ENCODE measurements around the gene CCL17.

Gene CCL17

DNA sequence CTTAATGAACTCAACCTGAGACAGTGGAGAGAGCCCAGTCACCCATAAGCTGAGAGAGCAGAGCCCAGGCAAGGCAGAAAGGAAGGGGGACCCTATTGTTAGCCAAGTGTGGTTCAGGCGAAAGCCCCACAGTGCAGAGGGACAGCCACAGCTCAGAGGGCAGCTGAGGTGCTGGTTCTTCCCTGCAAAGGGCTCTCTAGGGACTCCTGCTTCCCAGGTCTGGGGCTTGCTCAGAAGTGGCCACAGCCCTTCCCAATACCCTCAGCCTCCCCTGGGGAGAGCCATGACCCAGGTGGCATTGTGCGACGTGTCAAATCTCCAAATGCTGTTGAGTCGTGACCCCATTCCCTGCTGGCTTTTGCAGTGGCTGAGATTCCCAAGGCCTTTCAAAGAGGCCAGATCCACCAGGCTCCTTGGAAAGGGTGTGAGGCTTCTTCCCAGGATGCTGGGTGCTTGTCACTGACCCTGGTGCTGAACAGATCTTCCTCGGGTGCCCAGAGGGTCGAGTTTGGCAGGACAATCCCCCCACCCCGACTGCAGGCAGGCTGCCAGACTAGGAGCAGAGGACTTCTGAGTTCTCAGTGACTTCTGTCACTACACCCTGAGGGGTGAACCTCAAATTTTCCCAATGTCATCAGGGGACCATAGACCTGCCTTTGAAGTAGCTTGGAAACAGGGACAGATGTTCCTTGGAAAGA is 2.5 kb upstream of the CCL17 start:
- no peak for DNase-seq

DNA sequence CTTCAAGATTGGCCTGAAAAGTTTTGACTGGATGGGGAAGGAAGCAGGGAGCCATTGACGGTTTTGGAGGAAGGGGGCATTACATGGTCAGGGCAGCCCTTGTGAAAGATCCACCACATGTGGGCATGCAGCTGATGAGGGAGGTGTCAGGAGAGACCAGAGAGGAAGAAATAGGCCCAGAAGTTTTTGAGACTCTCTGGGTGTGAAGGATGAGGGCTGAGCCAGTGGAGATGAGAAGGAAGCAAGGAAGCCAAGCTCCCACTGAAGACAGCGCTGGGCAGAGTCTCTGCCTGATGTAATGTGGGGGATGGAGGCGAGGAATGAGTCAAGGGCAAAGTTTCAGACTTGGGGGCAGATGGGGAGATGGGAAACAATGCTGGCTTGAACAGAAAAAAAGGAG is 530 bp downstream of the CCL17 start:
- no peak for DNase-seq

DNA sequence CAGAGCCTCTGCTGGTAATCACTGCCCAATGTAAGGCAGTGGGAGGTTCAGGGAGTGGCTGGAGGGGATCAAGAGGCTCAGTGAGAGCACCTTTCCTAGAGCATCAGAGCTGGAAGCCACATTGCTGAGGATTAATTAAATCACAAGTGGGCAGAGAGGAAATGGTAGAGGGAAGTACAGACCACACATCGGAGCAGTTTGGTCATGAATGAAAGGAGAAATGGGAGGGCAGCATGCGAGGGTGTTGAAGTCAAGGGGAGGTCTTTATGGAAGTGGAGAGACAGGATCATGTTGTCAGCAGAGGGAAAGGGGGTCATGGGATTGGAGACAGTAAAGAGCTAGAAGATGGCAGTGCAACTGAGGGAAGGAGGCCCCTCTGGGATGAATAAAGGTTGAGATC is 2.3 kb downstream of the CCL17 start:
- no peak for DNase-seq

DNA sequence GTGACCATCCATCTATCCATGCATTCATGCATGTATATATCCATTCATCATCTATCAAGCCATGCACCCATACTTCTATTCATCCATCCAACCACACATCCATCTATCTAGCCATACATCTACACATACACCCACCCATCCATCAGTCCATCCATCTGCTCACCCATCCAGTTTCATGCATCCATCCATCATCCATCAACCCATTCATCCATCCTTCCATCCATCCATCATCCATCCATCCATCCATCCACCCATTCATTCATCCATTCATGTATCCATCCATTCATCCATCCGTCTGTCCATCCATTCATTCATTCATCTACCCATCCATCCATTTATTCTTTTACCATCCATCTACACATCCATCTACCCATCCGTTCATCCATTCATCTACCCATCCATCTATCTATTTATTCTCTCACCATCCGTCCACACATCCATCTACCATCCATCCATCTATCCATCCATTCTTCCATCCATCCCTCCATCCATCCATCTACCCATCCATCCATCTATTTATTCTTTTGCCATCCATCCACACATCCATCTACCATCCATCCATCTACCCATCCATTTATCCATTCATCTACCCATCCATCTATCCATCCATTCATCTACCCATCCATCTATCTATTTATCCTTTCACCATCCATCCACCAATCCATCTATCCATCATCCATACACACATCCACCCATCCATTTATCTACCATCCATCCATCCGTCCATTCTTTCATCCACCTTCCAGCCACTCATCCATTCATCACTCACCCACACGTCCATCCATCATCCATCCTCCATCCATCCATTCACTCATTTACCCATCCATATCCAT is 3.2 kb downstream of the CCL17 start:
- no peak for DNase-seq

DNA sequence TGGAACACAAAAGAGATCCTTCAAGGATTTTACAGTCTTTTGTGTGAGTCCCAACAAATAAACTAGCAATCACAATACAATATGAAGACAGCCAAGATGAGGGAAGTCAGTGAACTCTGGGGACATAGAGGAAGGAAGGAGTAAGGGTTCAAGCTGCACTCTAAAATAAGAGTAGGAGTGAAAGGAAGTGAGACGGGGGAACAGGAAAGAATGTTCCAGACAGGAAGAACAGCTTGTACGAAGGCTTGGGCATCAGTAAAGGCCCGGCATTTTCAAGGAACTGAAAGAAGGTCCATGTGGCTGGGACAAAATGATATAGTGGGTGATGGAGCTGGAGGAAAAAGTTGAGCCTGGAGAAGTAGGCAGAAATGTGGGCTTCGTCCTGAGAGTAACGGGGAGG is 4.5 kb downstream of the CCL17 start:
- DNase-seq, result no peak

DNA sequence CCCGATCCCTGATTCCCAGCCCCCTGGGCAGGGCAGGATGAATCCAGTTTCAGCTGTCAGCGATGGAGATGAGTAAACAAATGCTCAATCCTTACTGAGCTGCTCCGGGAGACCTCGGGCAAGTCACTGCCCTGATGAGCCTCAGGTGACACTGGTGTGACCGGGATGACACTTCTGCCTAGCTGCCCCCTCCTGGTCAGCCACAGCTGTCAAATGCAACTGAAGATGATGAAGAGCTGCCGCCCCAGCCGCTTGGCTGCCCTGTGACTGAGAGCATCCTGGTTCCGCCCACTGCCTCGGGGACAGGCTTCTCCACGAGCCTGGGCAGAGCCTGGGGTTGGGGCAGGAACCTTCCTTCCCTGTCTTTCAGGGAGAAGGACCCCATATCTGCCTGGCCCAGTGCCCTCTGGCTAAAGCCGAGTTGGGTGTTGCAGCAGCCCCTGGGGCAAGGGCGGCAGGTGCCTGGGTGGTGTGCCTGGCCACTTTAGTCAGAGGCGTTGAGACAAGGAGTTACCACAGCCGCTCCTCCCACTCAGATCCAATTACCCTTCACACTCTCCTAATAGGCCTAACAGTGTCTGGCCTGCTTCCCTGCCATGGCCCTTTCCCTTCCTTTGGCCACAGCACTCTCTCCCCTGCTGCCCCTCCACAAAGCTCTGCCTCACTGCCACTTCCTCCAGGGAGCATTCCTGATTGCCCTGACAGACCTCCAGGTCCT is 5.5 kb downstream of the CCL17 start:
- no peak for DNase-seq

DNA sequence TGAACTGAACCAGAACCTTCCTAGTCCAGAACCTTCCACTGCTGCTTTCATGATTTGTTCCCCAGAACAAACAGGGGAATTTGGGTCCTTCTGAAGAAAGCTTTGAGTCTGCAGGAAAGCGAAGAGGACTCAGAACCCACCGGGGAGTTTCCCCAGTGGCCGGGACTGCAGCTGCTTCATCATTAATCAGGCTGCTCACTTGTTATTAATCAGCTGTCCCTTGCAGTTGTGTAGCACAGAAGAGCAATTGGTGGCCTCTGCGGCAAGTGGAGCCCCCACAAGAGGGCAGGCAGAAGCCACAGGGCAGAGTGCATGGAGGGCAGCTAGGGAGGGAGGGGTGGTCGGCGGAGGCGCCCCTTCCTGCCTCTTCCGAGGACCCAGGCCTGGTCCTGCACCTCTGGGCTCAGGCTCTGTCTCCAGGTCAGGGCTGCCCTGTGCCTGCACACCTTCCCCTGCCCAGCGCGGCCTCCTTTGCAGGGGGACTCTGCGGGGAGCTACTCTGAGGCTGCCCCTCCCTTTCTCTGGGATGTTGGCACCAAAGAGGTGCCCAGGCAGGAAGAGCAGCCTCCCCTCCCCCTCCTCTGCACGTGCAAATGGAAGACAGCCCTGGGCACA is 6.9 kb downstream of the CCL17 start:
- no peak for DNase-seq

DNA sequence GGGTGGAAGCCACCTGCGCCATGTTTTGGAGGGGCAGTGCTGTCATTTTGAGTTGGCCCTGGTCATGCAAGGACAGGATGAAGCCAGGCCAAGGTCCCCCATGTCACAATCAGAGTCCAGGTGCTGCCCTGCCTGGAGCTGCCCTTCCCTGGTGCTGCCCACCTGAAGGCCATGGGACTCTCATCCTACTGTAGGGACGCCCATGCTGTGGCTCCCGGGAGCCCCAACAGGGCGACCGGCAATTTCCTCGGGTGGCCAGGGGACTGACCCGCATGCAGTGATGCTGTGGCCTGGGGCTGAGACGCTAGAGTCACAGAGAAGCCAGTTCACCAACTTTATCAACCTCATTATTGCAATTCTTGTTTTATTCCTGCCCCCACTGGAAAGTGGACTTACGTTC is 8.0 kb downstream of the CCL17 start:
- no peak for DNase-seq

DNA sequence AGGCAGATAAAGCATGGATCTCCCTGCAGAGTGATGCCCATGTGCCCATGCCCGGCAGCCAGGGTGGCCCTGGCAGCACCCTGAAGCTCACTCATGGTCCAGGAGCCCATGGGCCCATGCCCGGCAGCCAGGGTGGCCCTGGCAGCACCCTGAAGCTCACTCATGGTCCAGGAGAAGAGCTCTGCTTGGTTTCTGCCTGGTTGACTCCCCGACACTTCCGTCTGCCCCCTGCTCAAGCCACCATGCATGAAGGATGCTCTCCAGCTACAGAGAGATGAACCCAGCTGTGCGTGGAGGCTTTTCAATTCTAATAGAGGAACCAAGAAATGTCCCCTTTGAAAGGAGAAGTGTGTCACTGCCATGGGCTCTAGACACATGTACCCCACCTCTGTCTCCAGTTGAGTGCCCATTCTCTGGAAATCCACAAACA is 8.7 kb downstream of the CCL17 start:
- DNase-seq, result no peak

DNA sequence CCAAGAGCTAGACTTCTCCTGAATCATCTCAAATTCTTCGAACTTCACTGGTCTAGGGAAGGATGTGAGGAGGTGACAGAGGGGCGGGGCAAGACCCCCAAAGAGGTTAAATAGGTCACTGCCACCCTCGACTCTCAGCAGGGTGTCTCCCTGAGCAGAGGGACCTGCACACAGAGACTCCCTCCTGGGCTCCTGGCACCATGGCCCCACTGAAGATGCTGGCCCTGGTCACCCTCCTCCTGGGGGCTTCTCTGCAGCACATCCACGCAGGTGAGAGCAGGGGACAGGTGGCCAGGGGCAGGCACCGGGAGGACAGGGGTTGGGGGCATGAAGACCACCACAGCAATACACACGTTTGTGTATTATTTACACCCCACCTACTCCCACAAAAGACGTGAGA is 9.2 kb downstream of the CCL17 start:
- no peak for DNase-seq

DNA sequence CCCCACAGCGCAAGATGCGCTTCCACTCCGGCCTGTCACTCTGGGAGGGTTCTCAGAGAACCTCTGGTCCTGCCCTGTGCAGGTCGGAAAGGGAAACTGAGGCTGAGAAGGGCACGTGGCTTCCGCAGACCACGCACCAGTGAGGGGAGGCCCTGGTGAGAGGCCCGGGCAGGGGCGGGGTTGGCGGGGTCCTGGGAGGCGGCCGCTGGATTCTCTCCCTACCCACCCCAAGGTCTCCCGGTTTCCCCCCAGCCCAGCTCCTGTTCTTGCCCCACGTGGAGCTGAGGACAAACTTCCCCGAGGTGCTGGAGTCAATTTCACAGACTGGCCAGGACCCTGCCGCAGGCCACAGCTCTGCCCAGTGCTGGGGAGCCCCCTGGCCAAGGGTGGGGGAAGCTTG is 11.5 kb downstream of the CCL17 start:
- no peak for DNase-seq

DNA sequence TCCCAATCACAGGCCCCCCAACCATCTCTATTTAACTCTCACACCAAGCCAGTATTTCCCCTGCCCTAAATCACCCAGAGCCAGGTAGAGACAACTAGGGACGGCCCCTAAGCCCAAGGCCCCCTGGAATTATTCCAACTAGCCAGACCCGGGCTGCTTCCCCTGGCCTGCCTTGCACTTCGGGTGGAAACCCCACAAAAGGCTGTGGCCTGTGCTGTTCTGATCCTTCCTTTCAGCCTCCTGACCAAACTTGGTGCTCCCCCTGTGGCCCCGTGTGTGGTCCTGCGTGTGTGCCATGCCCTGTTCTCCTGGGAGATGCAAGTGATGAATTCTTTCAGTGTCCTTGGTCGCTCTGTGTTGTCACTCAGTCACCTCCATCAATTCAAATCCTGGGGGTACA is 14.9 kb downstream of the CCL17 start:
- no peak for DNase-seq

DNA sequence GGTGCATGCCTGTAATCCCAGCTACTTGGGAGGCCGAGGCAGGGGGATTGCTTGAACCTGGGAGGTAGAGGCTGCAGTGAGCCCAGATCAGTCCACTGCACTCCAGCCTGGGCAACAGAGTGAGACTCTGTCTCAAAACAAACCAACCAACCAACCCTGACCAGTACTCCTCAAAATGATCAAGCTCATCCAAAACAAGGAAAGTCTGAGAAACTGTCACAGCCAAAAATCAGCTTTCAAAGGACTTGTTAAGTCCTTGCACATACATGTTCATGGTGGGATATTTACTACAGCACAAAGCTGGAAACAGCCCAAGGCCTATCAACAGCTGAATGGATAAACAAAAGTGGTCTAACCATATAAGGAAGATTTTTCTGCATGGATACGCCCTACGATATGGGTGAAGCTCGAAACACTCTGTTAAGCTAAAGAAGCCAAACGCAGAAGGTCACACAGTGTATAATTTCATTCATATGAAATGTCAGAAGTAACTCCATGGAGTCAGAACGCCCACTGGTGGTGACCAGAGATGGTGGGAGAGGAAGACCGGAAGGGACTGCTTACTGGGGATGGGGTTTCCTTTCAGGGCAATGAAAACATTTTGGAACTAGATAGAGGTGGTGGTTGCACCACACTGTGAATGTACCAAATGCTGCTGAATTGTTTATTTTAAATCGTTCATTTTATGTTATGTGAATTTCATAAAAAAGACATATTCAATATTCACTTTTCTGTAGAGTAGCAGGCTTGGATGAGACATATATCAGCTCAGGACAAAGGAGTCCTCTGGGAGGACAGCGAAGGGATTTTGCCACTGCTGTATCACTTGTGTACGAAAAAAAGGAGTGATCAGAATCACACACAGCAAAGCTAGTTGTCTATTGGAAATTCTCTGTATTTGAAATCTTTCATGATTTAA is 17.7 kb downstream of the CCL17 start:
- DNase-seq, result peak; percentile 71

DNA sequence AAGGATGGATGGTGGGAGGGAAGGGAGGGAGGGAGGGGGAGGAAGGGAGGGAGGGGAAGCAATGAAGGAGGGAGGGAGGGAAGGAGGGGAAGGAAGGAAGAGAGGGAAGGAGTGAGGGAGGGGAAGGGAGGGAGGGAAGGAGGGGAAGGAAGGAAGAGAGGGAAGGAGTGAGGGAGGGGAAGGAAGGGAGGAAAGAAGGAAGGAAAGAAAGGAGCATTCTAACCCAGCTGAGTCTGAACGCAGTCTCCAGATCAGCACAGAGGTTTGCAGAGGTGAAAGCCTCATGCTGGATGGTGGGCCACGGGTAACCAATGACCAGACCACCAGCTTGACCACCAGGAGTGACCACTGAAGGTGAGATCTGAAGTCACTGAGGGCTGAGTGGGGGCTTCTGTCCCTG is 18.6 kb downstream of the CCL17 start:
- DNase-seq, result no peak

DNA sequence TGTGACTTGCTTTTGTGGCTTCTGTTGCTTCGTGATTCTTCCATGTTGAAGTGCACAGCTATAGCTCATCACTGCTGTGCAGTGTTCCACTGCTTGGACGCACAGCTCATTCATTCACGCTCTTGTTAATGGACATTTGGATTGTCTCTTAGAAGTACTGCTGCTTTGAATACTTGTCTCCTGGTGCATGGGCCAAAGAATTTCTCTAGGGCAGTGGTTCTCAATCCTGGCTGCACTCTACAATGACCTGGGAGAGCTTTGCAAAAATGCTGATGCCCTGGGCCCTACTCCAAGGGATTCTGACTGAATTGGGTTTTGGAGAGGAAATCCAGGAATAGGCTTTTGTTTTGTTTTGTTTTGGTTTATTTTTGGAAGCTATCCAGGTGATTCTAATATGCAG is 20.0 kb downstream of the CCL17 start:
- no peak for DNase-seq

DNA sequence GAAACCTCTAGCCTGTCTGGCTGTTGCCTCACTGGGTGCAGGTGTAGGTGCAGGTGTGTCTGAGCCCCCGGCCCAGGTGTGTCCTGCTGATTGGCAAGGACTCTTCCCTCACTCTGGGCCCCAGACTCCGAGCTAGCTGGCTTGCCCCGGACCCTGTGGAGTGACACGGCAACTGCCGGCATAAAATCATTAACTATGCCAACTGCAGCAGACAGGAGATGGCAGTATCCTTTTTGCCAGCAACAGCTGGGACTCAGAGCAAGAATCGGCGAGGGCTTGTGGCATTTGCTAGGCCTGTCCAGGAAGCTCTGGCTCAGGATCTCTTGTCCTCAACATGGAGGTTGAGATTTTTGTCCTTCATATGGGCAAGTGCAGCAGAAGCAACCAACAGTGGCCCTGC is 21.8 kb downstream of the CCL17 start:
- no peak for DNase-seq

DNA sequence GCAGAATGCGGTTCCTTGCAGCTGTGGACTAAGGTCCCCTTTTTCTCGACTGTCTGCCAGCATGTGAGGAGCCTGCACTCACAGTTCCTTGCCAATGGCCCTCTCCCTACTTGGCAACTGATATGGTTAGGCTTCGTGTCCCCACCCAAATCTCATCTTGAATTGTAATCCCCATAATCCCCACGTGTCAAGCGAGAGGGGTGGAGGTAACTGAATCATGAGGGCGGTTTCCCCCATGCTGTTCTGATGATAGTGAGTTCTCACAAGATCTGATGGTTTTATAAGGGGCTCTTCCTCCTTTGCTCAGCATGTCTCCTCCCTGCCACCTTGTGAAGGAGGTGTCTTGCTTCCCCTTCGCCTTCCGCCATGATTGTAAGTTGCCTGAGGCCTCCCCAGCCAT is 22.7 kb downstream of the CCL17 start:
- DNase-seq, result no peak

DNA sequence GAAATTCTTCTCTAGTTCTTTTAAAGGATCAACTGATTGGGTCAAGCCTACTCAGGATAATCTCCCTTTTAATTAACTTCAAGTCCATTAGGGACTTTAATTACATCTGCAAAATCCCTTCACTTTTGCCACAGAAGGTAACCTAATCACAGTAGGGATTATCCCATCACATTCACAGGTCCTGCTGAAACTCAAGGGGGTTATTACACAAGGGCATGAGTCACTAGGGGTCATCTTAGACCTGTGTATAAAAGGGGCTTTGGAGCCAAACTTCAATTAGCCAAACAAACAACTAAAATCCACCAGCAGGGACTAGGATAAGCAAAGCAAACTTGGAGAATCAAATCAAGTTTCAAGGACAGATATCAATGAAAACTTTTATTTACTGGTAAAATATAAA is 23.3 kb downstream of the CCL17 start:
- no peak for DNase-seq

DNA sequence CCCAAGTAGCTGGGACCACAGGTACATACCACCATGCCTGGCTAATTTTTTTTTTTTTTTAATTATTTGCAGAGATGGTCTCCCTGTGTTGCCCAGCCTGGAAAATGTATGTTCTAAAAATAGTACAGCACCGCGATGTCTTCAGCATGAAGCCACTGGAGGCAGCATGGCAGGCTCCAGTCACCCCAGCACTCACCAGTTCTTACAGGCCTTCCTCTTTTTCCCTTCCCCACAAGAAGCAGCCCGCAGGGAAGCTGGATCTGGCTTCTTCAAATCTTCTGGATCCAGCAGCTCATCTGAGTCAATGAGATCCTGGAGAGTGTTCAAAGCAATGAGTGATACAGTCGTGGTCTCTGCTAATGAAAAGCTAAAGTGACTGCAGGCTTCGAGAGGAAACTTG is 26.4 kb downstream of the CCL17 start:
- no peak for DNase-seq

DNA sequence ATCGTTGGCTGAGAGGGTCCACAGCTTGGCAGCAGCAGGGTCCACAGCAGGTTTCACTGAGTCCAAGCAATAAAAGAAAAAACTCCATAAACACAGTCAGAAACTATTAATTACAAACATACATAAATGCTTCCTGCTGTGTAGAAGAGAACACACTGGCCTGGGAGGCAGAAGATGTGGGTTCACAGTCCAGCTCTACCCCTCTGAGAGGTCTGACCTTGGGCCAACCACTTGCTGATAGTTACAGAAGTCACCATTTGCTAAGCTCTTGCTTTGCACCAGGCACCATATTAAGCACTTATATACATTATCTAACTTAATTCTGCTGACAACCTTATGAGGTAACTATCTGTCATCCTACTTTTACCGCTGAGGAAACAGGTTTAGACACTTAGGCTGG is 27.9 kb downstream of the CCL17 start:
- DNase-seq, result no peak

DNA sequence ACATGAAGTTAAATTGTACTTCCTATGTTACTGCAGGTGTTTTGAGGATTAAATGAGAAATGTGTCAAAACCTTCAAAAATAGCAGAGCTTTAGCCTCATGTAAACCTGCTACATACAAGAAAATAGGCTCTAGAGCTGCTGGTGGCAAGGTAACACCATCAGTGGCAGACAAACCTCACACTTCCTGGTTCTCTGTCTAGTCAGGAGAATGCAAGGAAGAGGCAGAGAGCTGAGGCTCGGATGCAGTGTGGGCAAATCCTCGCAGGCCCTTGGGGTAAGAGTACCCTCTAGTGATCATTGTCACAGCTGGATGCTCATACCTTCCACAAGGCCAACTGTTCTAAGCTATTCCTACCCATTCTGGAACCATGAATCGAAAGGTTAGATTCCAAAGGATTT is 28.4 kb downstream of the CCL17 start:
- no peak for DNase-seq

DNA sequence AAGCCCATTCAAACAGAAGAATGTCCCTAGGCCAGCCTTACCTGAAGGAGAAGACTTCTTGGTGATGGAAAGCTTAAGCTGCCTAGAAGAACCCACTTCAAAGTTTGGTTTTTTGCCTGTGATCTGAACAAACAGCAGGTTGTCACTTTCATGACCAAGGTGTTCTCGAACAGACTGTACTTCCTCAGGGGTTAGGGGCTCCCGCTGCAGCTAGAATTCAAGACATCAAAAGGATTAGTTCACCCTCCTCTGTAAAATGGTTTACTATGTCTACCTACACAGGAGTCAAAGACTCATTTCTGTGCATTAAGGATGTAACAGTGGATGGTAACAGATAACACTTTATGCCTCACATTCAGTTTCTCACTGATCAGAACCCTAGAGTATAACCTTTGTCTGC is 29.4 kb downstream of the CCL17 start:
- DNase-seq, result no peak
